Neural cell (in vitro differentiated cells): ENCODE data around the gene SNTA1. TPM values are rescaled to one million over a fixed set of nuclear protein-coding genes. Genes with fewer than 3 reads are reported as not detected.

Experiments used
- H2AFZ ChIP-seq: fragments of 200-600, 300-800 bp; sonication (generic), shearing (Covaris generic); 2 replicates; pipeline ENCODE4 v1.6.0; 2014; ENCODE audit warnings: low read depth, mild to moderate bottlenecking, antibody characterized with exemption, low read length, moderate library complexity
- H3F3A ChIP-seq: fragments of 200-600 bp; shearing (Covaris generic); 2 replicates; pipeline ENCODE4 v1.6.1; 2016; ENCODE audit warnings: mild to moderate bottlenecking, moderate library complexity, mixed read lengths, antibody characterized with exemption, low read length; ENCODE audit not compliant: insufficient read depth, poor library complexity, severe bottlenecking
- H3K27ac ChIP-seq: fragments of 200-600, 300-800 bp; sonication (generic), shearing (Covaris generic); 2 replicates; pipeline ENCODE4 v1.5.1; 2014; ENCODE audit warnings: mild to moderate bottlenecking, low read length, moderate library complexity
- H3K27me3 ChIP-seq: fragments of 300-800, 200-600 bp; sonication (generic), shearing (Covaris generic); 2 replicates; pipeline ENCODE4 v1.6.0; 2014; ENCODE audit warnings: mild to moderate bottlenecking, low read depth, low read length, moderate library complexity; ENCODE audit not compliant: insufficient read depth
- H3K36me3 ChIP-seq: fragments of 300-800, 200-600 bp; sonication (generic), shearing (Covaris generic); 2 replicates; pipeline ENCODE4 v1.5.1; 2014; ENCODE audit warnings: mild to moderate bottlenecking, antibody characterized with exemption, low read length, moderate library complexity; ENCODE audit not compliant: insufficient read depth
- H3K4me2 ChIP-seq: fragments of 300-800, 200-600 bp; sonication (generic), shearing (Covaris generic); 2 replicates; pipeline ENCODE4 v1.6.0; 2014; ENCODE audit warnings: mild to moderate bottlenecking, low read length
- H3K4me3 ChIP-seq: fragments of 300-800, 200-600 bp; sonication (generic), shearing (Covaris generic); 2 replicates; pipeline ENCODE4 v1.5.1; 2014; ENCODE audit warnings: mild to moderate bottlenecking, low read length, moderate library complexity
- H3K79me2 ChIP-seq: fragments of 200-600 bp; shearing (Covaris generic); replicated peaks from 2 replicates; pipeline ENCODE4 v1.6.0; 2014; ENCODE audit warnings: mild to moderate bottlenecking, low read length, moderate library complexity; ENCODE audit not compliant: insufficient read depth
- H3K9ac ChIP-seq: fragments of 300-800, 200-600 bp; sonication (generic), shearing (Covaris generic); 2 replicates; pipeline ENCODE4 v1.6.1; 2016; ENCODE audit warnings: mild to moderate bottlenecking, low read length, mixed read lengths
- H3K9me2 ChIP-seq: fragments of 200-600 bp; shearing (Covaris generic); 2 replicates; pipeline ENCODE4 v1.6.1; 2016; ENCODE audit warnings: mild to moderate bottlenecking, low read length, mixed read lengths; ENCODE audit not compliant: insufficient read depth
- H3K9me3 ChIP-seq: fragments of 200-600, 300-800 bp; sonication (generic), shearing (Covaris generic); 2 replicates; pipeline ENCODE4 v1.6.1; 2016; ENCODE audit warnings: mild to moderate bottlenecking, mixed run types, low read length, moderate library complexity, mixed read lengths
- H4K20me1 ChIP-seq: fragments of 200-600 bp; shearing (Covaris generic); 2 replicates; pipeline ENCODE4 v1.6.1; 2016; ENCODE audit warnings: mild to moderate bottlenecking, mixed run types; ENCODE audit not compliant: insufficient read depth
- EP300 ChIP-seq: fragments of 450-650 bp; conservative IDR thresholded peaks from 2 replicates; pipeline ENCODE4 v1.6.1; 2014; ENCODE audit warnings: antibody characterized with exemption, mild to moderate bottlenecking, moderate library complexity; ENCODE audit not compliant: poor library complexity, severe bottlenecking
- EZH2 ChIP-seq: fragments of 200-600, 300-800 bp; shearing (Covaris generic), sonication (generic); IDR thresholded peaks from 2 replicates; pipeline ENCODE4 v1.6.1; 2014; ENCODE audit warnings: antibody characterized with exemption, low read length, borderline replicate concordance, mild to moderate bottlenecking; ENCODE audit not compliant: insufficient read depth, poor library complexity, severe bottlenecking
- MXI1 ChIP-seq: fragments of 450-650 bp; conservative IDR thresholded peaks from 2 replicates; pipeline ENCODE4 v1.6.1; 2014; ENCODE audit warnings: antibody characterized with exemption, mild to moderate bottlenecking; ENCODE audit not compliant: poor library complexity, severe bottlenecking
- POLR2AphosphoS5 ChIP-seq: IDR thresholded peaks from 2 replicates; pipeline ENCODE4 v1.6.1; 2012
- RAD21 ChIP-seq: fragments of 450-650 bp; conservative IDR thresholded peaks from 2 replicates; pipeline ENCODE4 v1.6.1; 2014; ENCODE audit warnings: antibody characterized with exemption, mild to moderate bottlenecking, moderate library complexity
- REST ChIP-seq: IDR thresholded peaks from 2 replicates; pipeline ENCODE4 v1.6.1; 2012; ENCODE audit warnings: borderline replicate concordance
- SMC3 ChIP-seq: fragments of 450-650 bp; conservative IDR thresholded peaks from 2 replicates; pipeline ENCODE4 v1.6.1; 2014; ENCODE audit warnings: antibody characterized with exemption, mild to moderate bottlenecking, moderate library complexity; ENCODE audit not compliant: poor library complexity
- TAF1 ChIP-seq: IDR thresholded peaks from 2 replicates; pipeline ENCODE4 v1.6.1; 2012; ENCODE audit warnings: low read depth
- polyA plus RNA-seq: library from polyadenylated mRNA; depleted of rRNA; stranded (reverse); fragments of >200 nt; gene quantifications from 2 replicates; pipeline ENCODE4 v1.2.3, GENCODE V29; 2014
- TF ChIP-seq, protein P1 (sequence below): fragments of 450-650 bp; IDR thresholded peaks from 2 replicates; pipeline ENCODE4 v1.5.1; 2014; ENCODE audit warnings: antibody characterized with exemption, mild to moderate bottlenecking, moderate library complexity; ENCODE audit not compliant: poor library complexity, severe bottlenecking

Gene SNTA1
- polyA plus RNA-seq, 1 donor from 2014 or later = 7.2 TPM

DNA sequence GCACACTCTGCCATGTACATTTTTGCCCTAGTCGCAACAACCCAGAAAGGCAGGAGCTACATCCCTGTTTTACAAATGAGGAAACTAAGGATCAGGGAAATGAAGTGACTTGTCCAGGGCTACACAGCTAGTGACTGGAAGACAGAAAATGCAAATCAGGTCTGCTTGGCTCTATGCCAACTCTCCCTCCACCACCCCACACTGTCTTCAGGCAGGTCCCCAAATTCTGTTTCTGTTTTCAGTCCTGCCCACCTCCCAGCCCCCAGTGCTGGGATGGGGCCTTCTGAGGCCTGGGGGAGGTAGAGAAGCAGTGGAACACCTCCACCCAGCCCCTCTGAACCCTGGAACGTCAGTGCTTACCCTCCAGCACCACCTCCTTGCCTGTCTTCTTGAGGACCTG, 5.1 kb downstream of the SNTA1 start:
- no peaks in the 10 kb centered on the region for H4K20me1 ChIP-seq
- no peak overlapping the region for H3K4me2 ChIP-seq
- H3K9ac ChIP-seq = no peak overlapping the region
- no peak overlapping the region for H3K4me3 ChIP-seq
- H3F3A ChIP-seq = no peaks in the 10 kb centered on the region
- no peaks in the 10 kb centered on the region for H3K36me3 ChIP-seq
- no peaks in the 10 kb centered on the region for H3K9me3 ChIP-seq
- H2AFZ ChIP-seq = no peak overlapping the region
- H3K27me3 ChIP-seq = peaks cover 4% of the 10 kb centered on the region
- no peaks in the 10 kb centered on the region for H3K79me2 ChIP-seq
- no peak for TF ChIP-seq REST
- H3K27ac ChIP-seq = no peak overlapping the region
- no peaks in the 10 kb centered on the region for H3K9me2 ChIP-seq

GRCh38 chr20:33437141-33437911, 6.2 kb downstream of the SNTA1 start:
- Histone ChIP-seq H3K27me3 (no peaks in the 10 kb centered on the region), H2AFZ (no peak overlapping the region)

More at GRCh38 chr20:33437141-33437911, 6.2 kb downstream of the SNTA1 start:
- no peaks in the 10 kb centered on the region for H4K20me1 ChIP-seq
- no peaks in the 10 kb centered on the region for H3F3A ChIP-seq
- no peaks in the 10 kb centered on the region for H3K36me3 ChIP-seq
- H3K79me2 ChIP-seq = no peaks in the 10 kb centered on the region
- H3K4me3 ChIP-seq = no peak overlapping the region
- H3K27ac ChIP-seq = no peak overlapping the region
- H3K4me2 ChIP-seq = no peak overlapping the region
- no peak overlapping the region for H3K9ac ChIP-seq
- H3K9me3 ChIP-seq = no peaks in the 10 kb centered on the region
- H3K9me2 ChIP-seq = no peaks in the 10 kb centered on the region
- TF ChIP-seq, protein P1, sequence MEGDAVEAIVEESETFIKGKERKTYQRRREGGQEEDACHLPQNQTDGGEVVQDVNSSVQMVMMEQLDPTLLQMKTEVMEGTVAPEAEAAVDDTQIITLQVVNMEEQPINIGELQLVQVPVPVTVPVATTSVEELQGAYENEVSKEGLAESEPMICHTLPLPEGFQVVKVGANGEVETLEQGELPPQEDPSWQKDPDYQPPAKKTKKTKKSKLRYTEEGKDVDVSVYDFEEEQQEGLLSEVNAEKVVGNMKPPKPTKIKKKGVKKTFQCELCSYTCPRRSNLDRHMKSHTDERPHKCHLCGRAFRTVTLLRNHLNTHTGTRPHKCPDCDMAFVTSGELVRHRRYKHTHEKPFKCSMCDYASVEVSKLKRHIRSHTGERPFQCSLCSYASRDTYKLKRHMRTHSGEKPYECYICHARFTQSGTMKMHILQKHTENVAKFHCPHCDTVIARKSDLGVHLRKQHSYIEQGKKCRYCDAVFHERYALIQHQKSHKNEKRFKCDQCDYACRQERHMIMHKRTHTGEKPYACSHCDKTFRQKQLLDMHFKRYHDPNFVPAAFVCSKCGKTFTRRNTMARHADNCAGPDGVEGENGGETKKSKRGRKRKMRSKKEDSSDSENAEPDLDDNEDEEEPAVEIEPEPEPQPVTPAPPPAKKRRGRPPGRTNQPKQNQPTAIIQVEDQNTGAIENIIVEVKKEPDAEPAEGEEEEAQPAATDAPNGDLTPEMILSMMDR = no peak
- TF ChIP-seq POLR2AphosphoS5 (no peak), MXI1 (no peak), RAD21 (no peak), EZH2 (no peak), REST (no peak), SMC3 (no peak), TAF1 (no peak), EP300 (no peak)
